Gastroesophageal sphincter (tissue), 4 donors: ENCODE data around the gene ZFAND6. TPM values are rescaled to one million over a fixed set of nuclear protein-coding genes. Genes with fewer than 3 reads are reported as not detected.
"Not testable (repeated sequence)": the region's sequence is repeated elsewhere in the genome, so short reads cannot be mapped to it uniquely, and the experiment has no call there.

ENCODE experiments used
- ATAC-seq: fragments of 150-250 bp; one replicate; pipeline ENCODE4 v1.9.1; 2016; ENCODE audit warnings: mild to moderate bottlenecking, moderate library complexity
- H3K27ac ChIP-seq, 4 donors: fragments of 200-600 bp; sonication (generic) in 3 of 4; 1 replicate in 3 of 4; 2 replicates in 1 of 4; pipeline ENCODE4 v1.5.1; 2016 to 2019
- H3K27me3 ChIP-seq: fragments of 200-600 bp; sonication (generic); one replicate; pipeline ENCODE4 v1.5.1; 2019
- H3K36me3 ChIP-seq, 2 donors: fragments of 200-600 bp; sonication (generic); one replicate each; pipeline ENCODE4 v1.5.1; 2019; ENCODE audit warnings: control low read depth in 1 of 2
- H3K4me1 ChIP-seq, 3 donors: fragments of 200-600 bp; sonication (generic); 1 replicate in 2 of 3; 2 replicates in 1 of 3; pipeline ENCODE4 v1.5.1; 2016 to 2019; ENCODE audit warnings: control low read depth in 2 of 3
- H3K4me3 ChIP-seq, 2 donors: fragments of 200-600 bp; sonication (generic); one replicate each; pipeline ENCODE4 v1.5.1; 2019; ENCODE audit warnings: mild to moderate bottlenecking in 1 of 2, moderate library complexity in 1 of 2
- H3K9me3 ChIP-seq, 3 donors: fragments of 200-600 bp; sonication (generic); one replicate each; pipeline ENCODE4 v1.5.1; 2017 to 2019; ENCODE audit warnings: control low read depth in 2 of 3
- CTCF ChIP-seq, 4 experiments: fragments of 200-600 bp in 2 of 4; fragments of 450-650 bp in 2 of 4; sonication (generic) in 1 of 4; IDR thresholded peaks; one replicate each; pipeline ENCODE4 v1.5.1; 2017 to 2019; ENCODE audit warnings: antibody characterized with exemption in 4 of 4, mild to moderate bottlenecking in 2 of 4, moderate library complexity in 2 of 4
- EP300 ChIP-seq: sonication (generic); formaldehyde crosslinking; IDR thresholded peaks from one replicate; pipeline ENCODE4 v1.6.1; 2017; ENCODE audit warnings: antibody characterized with exemption, mild to moderate bottlenecking
- POLR2A ChIP-seq, 2 donors: fragments of 450-650 bp; IDR thresholded peaks; one replicate each; pipeline ENCODE4 v1.6.1; 2017; ENCODE audit warnings: antibody characterized with exemption in 2 of 2, mild to moderate bottlenecking in 2 of 2, moderate library complexity in 1 of 2
- POLR2AphosphoS5 ChIP-seq: sonication (generic); formaldehyde crosslinking; IDR thresholded peaks from one replicate; pipeline ENCODE4 v1.6.1; 2017; ENCODE audit warnings: antibody characterized with exemption
- WGBS, 2 donors: methylation state at CpG; one replicate each; pipeline ENCODE4 v1.1.5; 2018; ENCODE audit warnings: low coverage in 1 of 2; 5-methylcytosine and 5-hydroxymethylcytosine counted together
- total RNA-seq, 4 donors: library from RNA; depleted of rRNA; stranded (reverse); fragments of >200 nt; gene quantifications; one replicate each; pipeline ENCODE4 v1.1.0, GENCODE V29; 2016

Gene ZFAND6
- 100 to 1,000 TPM in 3 of 4 donors, 10 to 100 TPM in 1; 95.6 to 137 (median 131) TPM for total RNA-seq

GRCh38 chr15:80058851-80059785, at the start of gene ZFAND6:
Gene ZFAND6, plus strand, starts transcription at chr15:80059676. Its CDS starts 60,669 bp downstream, at chr15:80120345.
- peak within 1 kb of the TSS; percentile 70 to 99 (median 96) for H3K27ac ChIP-seq
- H3K36me3 ChIP-seq, result no peaks in the 10 kb centered on the region
- H3K27me3 ChIP-seq, result no peaks in the 10 kb centered on the region
- ATAC-seq, result peak; percentile 97
- WGBS, 2 donors, result 1% methylated on average over 12 of the region's 74 CpGs; no CpG with 5 or more reads in 1 of the 2 donors
- H3K9me3 ChIP-seq, result no peaks in the 10 kb centered on the region
- TF ChIP-seq POLR2A (IDR thresholded peaks at IDR 0.05) (peak; percentile 63 to 84), CTCF (IDR thresholded peaks at IDR 0.05) (peak in 1 of 4 experiments; percentile 10), POLR2AphosphoS5 (peak; percentile 61), EP300 (no peak)
- H3K4me3 ChIP-seq, result peak within 1 kb of the TSS; percentile 52 to 85
- peaks cover 3 to 33% (median 9%) of the 10 kb centered on the region in 3 donors for H3K4me1 ChIP-seq

- TF ChIP-seq POLR2A (IDR thresholded peaks at IDR 0.05), result no peak
- TF ChIP-seq EP300, result no peak
- TF ChIP-seq CTCF (IDR thresholded peaks at IDR 0.05), result no peak
- TF ChIP-seq POLR2AphosphoS5, result no peak
- no peaks in the 10 kb centered on the region for H3K4me1 ChIP-seq
- 64% methylated on average over 6 of the region's 6 CpGs; no CpG with 5 or more reads in 1 of the 2 donors for WGBS, 2 donors
- H3K27ac ChIP-seq, result no peak overlapping the region
- no peak for ATAC-seq
- H3K9me3 ChIP-seq, result no peaks in the 10 kb centered on the region
- H3K4me3 ChIP-seq, result no peak overlapping the region
- H3K27me3 ChIP-seq, result no peaks in the 10 kb centered on the region
- H3K36me3 ChIP-seq, result no peaks in the 10 kb centered on the region
Observed at GRCh38 chr15:80010131-80010673, 49.3 kb upstream of the ZFAND6 start.

GRCh38 chr15:80011041-80011523, 48.4 kb upstream of the ZFAND6 start:
- not testable (repeated sequence) for H3K4me3 ChIP-seq, H3K27ac ChIP-seq, ATAC-seq, H3K27me3 ChIP-seq, H3K9me3 ChIP-seq, H3K4me1 ChIP-seq, H3K36me3 ChIP-seq
- 62 to 100% methylated on average over 1 to 8 of the region's 9 CpGs for WGBS, 2 donors

DNA sequence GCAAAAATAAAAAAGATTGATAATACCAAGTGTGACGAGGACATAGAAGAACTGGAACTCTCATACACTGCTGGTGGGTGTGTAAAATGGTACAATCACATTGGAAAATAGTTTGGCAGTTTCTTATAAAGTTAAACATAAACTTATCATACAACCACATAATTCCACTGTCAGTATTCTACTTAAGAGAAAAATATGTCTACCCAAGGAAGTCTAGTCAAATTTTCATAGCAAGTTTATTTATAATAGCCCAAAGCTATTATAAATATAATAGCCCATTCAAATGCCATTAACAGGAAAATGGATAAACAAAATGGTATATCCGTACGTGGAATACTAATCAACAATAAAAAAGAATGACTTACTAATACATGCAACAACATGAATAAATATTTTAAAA, 47.9 kb upstream of the ZFAND6 start:
- ATAC-seq, result no peak
- no peak for TF ChIP-seq CTCF (IDR thresholded peaks at IDR 0.05)
- TF ChIP-seq EP300, result no peak
- no peak for TF ChIP-seq POLR2AphosphoS5
- no peak for TF ChIP-seq POLR2A (IDR thresholded peaks at IDR 0.05)
- H3K27me3 ChIP-seq, result no peaks in the 10 kb centered on the region
- H3K4me3 ChIP-seq, result no peak overlapping the region
- no peaks in the 10 kb centered on the region for H3K36me3 ChIP-seq
- no peaks in the 10 kb centered on the region for H3K9me3 ChIP-seq
- no peak overlapping the region for H3K27ac ChIP-seq
- H3K4me1 ChIP-seq, result no peaks in the 10 kb centered on the region
- whole genome bisulfite sequencing, 2 donors, result 25 to 32% methylated on average over 3 of the region's 3 CpGs

GRCh38 chr15:80012060-80012726, 47.3 kb upstream of the ZFAND6 start:
- TF ChIP-seq EP300 (no peak), POLR2AphosphoS5 (no peak), POLR2A (IDR thresholded peaks at IDR 0.05) (no peak), CTCF (IDR thresholded peaks at IDR 0.05) (no peak)
- no peak overlapping the region for H3K4me3 ChIP-seq
- ATAC-seq, result no peak
- H3K4me1 ChIP-seq, result no peaks in the 10 kb centered on the region
- H3K27ac ChIP-seq, result no peak overlapping the region
- 59 to 84% methylated on average over 6 of the region's 6 CpGs for WGBS, 2 donors
- H3K27me3 ChIP-seq, result no peaks in the 10 kb centered on the region
- H3K36me3 ChIP-seq, result no peaks in the 10 kb centered on the region
- no peaks in the 10 kb centered on the region for H3K9me3 ChIP-seq

DNA sequence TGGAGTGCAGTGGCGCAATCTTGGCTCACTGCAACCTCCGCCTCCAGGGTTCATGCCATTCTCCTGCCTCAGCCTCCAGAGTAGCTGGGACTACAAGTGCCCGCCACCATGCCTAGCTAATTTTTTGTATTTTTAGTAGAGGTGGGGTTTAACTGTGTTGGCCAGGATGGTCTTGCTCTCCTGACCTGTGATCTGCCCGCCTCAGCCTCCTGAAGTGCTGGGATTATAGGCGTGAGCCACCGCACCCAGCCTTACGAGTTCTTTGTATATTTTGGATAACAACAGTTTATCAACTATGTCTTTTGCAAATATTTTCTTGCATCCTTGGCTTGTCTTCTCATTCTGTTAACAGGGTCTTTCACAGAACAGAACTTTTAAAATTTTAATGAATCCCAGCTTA, 45.3 kb upstream of the ZFAND6 start:
- not testable (repeated sequence) for ATAC-seq, H3K27ac ChIP-seq, H3K9me3 ChIP-seq, H3K27me3 ChIP-seq, H3K4me1 ChIP-seq, H3K36me3 ChIP-seq, H3K4me3 ChIP-seq
- 93 to 100% methylated on average over 3 to 5 of the region's 7 CpGs for WGBS, 2 donors
